ENCODE data around the gene NT5C.

NT5C gene

DNA sequence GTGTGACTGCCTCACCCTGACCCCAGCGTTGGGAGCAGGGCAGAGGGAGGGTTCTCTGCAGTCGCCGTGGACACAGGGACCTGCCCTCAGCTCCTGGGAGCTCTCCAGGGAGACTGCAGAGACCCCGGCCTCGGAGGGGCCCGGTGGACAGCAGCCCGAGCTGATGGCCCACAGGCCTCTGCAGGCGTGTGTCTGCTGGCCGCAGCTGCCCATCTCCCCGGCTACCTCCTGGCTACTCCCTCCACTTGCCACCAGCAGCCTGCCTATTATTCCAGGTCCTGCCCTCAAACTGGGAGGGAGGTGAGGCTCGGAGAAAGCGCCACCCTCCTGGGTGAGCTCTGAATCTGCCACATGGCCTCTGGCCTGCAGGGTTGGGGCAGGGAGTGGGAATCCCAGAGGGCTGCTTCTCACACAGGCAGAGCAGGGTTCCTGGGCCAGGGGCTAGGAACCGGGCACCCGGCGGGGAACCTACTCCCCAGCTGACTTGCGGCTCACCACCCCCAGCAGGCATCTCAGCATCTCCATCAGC, 36.6 kb downstream of the NT5C start:
- no peak for DNase-seq (ENCODE audit: low read depth in 3 of 3, low spot score in 1 of 3)

DNA sequence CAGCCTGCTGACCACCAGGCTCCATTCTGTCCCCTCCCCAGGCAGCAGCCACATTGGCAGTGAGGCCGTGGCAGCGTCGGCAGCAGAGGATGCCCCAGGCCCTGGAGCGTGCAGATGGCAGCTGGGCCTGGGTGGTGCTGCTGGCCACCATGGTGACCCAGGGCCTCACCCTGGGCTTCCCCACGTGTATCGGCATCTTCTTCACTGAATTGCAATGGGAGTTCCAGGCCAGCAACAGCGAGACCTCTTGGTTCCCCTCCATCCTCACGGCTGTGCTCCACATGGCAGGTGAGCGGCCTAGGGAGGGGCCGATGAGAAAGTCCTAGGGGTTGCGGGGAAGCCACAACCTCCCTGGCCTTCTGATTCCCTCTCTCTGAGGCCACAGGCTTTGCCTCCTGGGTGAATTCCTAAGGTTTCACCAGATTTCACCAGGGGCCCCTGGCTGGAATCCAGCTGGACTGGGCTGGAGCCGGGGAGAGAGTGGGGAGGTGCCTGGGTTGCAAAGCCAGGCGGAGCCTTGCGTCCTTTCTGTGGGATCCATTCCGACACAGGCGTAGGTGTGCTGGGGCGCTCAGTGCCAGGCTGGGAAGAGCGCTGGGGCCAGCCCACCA, 37.9 kb downstream of the NT5C start:
- no peak for DNase-seq (ENCODE audit: low read depth in 3 of 3, low spot score in 1 of 3)

DNA sequence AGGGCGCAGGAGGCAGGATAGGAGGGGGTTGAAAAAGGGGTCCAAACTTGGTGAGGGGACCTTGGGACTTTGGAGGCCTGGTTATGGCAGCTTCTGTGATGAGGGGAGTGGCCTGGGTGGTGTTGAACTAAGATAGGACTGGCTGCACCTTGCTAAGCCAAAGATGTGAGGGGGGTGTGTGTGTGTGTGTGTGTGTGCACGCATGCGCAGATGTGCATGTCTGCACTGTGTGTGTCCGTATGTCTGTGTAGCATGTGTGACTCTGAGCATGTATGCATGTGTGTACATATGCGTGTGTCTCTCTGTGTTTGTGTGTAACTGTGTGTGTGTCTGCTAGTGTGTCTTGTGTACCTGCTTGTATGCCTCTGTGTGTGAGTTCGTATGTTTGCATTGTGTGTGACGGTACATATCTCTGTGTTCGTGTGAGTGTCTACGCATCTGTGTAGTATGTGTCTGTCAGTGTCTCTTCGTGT, 39.7 kb downstream of the NT5C start:
- no peak for DNase-seq (ENCODE audit: low read depth in 3 of 3, low spot score in 1 of 3)

DNA sequence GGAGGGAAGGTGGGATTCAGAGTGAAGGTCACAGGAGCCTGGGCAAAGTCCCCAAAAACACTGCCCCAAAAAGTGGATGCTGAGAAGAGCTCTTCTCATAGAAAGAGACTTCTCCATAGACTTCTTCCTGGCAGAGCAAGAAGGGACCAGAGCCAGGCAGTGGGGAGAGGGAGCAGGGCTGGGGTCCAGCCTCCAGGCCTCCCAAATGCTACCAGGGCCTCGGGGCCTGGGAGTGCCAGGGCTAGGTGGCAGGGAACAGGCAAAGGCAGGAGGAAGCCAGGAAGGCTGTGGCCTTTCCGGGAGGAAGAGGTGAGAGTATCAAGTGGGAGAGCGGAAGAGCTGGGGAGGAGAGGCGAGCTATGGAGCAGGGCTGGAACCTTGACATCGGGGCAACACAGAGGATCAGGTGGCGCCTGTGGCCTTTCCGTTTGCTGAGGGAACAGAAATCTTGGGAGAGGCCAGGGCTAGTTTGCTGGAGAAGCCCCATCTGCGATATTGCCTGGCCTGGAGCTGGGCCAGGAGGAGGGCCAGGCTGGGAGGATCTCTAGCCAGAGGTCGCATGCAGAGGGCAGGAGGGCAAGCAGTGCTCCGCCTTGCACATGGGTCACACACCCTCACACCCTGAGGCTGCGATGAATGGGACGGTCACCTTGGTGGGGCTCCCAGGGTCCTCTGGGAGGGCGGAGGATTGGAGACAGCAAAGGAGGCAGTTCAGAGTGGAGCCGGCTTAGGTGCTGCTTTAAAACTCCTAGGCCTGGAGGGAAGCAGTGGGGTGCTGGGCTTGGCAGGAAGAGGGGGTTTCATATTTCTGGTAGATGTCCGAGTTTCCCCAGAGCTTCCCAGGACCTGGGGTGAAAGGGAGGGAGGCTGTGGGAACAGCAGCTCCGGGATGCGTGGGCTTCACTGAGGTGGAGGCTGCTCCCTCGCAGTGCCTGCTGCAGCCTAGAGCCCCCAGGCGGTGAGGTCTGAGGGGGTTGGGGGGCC, 40.4 kb downstream of the NT5C start:
- no peak for DNase-seq (ENCODE audit: low read depth in 3 of 3, low spot score in 1 of 3)

DNA sequence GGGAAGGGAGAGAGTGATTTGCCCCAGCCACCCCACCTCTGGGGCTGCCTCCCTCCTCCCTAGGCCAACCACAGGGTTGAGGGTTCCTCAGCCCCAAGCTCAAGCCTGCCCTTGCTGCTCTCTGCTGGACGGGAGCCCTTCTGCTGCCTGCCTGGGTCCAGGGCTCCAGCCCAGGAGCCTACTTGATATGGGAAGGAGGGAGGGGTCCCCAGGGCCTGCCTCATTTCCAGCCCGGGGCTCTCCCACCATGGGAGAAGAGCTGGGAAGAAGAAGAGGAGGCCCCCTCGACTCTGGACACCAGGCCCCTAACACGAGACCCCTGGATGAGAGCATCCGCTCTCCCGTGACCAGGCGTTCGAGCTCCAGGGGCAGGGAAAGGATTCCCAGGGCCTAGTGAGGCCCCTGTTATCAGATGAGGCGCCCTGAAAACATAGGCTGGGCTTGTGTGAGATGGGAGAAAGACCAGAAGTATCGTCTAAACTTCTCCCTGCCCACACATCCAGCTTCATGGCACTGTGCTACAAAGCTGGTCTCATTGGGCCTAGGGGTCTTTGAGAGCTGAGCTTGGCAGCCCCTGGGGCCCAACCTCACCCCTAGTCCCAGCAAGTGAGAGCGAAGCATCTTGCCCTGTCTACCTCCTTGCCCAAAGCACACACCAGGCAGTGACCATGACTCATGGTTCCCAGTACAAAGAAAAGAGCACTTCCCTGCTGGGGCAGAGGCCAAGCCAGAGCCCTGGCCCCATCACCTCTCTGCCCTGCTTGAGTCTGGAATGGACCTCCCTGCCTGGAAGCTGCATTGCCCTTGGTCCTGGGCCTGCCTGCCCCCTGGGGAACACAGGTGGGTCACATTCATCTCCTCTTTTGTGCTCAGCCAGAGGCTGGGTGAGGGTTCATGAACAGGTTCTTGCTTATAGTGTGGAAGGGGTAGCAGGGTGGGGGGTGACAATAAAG, 42.8 kb downstream of the NT5C start:
- no peak for DNase-seq (ENCODE audit: low read depth in 3 of 3, low spot score in 1 of 3)

DNA sequence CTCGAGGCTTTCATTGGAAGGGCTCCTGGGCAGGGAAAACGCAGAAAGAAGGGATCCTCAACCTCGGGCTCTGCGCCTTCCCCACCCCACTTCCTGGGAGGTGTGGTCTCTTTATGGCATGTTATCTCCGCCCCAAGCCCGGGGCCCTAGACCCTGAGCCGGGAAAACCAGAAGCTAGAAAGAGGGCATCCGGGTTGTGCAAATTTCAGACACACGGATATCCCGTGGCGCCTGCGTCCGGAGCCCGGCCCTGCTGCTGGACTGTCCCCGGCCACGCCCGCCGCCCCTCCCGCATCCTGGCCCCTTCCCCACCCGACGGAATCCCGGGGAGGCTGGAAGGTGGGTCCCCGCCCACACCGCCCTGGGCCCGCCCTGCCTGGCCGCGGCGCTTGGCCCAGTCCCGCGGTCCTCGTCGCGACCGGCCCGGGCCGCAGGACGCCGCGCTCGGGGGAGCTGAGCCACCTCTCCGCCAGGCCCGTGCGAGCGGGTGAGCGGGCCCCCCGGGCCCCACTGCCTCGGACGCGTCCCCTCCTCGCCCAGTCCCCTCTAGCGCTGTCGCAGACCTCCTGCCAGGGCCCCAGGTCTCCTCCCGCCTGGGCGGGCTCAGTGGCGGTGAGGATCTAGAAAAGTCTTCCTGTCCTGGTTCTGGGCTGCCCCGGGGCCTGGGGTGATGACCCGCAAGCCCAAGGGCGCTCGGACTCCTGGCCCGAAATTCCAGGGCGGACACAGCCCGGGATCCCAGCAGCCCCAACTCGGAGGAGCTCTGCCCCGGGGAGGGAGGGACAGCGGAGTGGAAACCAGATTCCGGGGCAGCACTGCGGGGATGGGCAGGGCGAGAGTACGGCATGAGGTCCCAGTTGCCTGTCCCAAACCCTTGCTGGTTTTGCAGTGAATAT, 43.7 kb downstream of the NT5C start, which contains the start of gene SLC16A5:
SLC16A5 (plus strand) TSS at position 397 of the 896 bp plus-strand sequence. CDS start 5,683 bp downstream, outside the sequence.
- no peak for DNase-seq (ENCODE audit: low read depth in 3 of 3, low spot score in 1 of 3)

DNA sequence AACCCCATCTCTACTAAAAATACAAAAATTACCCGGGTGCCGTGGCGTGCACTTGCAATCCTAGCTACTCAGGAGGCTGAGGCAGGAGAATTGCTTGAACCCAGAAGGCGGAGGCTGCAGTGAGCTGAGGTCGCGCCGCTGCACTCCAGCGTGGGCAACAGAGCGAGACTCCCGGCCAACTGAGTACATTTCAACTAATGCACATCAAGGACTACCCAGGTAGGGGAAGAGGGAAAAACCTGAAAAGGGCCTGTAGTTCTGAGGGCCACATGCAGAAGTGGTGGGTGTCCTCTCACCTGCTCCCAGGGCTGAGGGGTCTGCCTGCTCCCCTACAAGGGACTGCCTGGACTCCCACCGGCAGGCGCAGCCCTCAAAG, 44.4 kb downstream of the NT5C start:
- no peak for DNase-seq (ENCODE audit: low read depth in 3 of 3, low spot score in 1 of 3)

DNA sequence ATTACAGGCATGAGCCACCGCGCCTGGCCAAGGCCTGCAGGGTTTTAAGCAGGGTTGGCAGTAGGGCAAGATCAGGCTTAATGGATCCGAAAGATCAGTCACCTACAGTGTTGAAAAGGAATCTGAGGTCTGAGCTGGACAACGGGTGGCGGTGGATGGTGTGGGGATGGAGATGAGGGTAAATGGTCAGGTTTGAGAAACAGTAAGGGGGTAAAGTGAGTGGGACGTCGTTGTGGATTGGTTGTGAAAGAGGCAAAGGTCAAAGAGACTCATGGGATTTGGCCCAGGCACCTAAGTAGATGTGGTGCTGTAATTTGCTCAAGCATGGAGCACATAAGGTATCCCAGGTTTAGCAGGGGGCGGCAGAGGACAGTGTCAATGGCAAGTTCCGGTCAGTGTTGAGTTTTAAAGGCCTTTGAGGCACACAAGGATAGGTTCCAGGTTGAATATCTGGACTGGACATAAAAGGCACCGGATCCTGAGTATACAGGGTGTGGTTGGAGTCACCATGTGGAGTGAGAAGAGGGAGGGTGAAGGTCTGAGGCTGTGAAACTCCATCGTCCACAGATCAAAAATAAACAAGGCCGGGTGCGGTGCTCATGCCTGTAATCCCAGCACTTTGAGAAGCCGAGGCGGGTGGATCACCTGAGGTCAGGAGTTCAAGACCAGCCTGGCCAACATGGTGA, 44.9 kb downstream of the NT5C start:
- DNase-seq (ENCODE audit: low read depth in 3 of 3, low spot score in 1 of 3), result no peak

DNA sequence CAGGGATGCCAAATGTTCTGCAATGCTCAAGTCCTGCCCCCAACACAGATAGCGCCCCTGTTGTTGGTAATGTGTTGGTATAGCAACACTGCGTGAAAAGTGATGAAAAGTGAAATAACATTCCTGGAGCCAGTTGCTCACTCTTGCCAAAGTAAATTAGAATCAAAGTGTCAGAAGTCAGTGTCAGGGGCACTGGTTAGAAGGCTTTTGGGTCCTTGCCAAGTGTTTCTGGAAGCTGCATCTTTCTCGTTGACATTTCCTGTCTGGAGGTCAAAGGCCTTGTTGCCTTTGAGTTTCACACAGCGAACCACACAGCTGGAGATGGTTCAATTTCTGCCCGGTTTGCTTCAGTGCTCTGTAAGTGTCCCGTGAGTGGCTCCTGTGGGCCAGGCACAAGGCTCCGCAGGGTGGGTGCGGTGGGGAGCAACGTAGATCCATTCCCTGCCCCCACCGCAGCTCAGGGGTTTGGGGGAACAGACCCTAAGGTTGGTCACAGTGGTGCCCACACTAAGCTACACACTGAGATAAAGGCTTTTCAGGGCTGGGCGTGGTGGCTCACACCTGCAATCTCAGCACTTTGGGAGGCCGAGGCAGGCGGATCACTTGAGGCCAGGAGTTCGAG, 47.4 kb downstream of the NT5C start:
- no peak for DNase-seq (ENCODE audit: low read depth in 3 of 3, low spot score in 1 of 3)

DNA sequence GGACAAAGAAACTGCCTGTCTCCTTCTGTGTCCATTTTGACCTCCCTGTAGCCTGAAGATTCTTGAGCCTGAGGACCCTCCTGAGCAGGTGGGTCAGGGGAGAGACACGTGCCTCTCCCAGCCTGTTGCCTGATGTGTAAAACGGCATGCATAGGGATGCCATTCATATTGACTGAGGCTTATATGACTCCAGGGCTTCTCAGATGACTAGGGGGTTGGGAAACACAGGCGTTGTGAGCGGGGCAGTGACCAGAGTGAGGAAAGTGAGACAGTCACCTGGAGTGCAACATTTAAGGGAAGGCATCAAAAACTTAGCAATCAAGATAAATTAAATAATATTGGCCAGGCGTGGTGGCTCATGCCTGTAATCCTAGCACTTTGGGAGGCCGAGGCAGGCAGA, 48.9 kb downstream of the NT5C start:
- DNase-seq (ENCODE audit: low read depth in 3 of 3, low spot score in 1 of 3), result no peak

DNA sequence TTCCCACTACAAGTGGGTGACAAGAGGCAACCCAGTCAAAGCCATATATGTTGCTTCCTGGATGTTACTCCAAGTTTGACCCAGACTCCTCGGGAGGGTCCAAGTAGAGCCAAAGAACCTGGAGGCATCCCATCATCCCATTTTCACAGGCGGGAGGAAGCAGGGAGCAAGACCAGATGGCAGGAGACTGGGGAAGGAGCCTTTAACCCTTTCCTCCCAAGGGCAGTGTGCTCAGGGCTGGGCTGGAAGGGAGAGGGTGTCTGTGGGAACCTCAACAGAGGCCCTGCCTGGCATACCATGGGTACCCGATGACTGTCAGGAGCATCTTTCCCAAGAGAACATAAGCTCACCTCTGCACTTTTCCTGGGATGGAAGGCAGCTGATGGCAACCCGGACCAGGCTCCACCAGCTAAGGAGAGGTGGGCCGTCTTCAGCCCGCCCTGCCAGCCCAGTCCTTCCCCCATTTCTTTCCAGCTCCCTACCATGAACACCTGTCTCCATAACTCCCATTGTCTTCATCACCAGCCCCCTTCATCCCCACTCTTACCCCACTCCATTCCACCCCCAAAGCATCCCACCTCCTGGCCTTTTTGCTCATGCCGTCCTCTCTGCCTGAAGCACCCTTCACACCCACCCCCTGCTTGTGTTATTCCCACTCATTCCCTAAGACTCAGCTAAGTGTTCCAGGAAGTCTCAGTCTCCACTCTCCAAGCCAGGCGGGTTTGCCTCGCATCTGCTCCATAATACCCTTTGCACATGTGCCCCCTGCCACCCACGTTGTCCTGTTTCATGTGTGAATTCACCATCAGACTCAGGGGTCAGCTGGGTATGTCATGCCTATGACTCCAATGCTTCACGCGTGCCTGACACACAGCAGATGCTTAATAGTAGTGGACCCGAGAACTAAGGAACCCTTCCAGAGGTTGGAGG, 49.7 kb downstream of the NT5C start:
- no peak for DNase-seq (ENCODE audit: low read depth in 3 of 3, low spot score in 1 of 3)

Data from stimulated activated CD4-positive, alpha-beta T cell treated with anti-CD3 and anti-CD28 coated beads, TNF-alpha, amount 100 ng/mL, for 1 hour (primary cell).